H9 (cell line): Measurements from ENCODE around the gene NFKB1. TPM values are rescaled to one million over a fixed set of nuclear protein-coding genes. Genes with fewer than 3 reads are reported as not detected.

Source experiments
- DNase-seq: peaks from one replicate; pipeline ENCODE4 v3.0.0-alpha.2; 2017
- H2AFZ ChIP-seq: one replicate; pipeline ENCODE4 v1.6.1; 2013; ENCODE audit warnings: mild to moderate bottlenecking, low read length, control low read depth, moderate library complexity
- H2AK5ac ChIP-seq: 2 replicates; pipeline ENCODE4 v1.6.1; 2013; ENCODE audit warnings: low read length, control low read depth, mixed read lengths; ENCODE audit not compliant: insufficient read length
- H2BK120ac ChIP-seq: one replicate; pipeline ENCODE4 v1.6.1; 2013; ENCODE audit warnings: low read depth, mild to moderate bottlenecking, low read length, control low read depth, inconsistent platforms; ENCODE audit not compliant: poor library complexity, severe bottlenecking
- H2BK12ac ChIP-seq: 2 replicates; pipeline ENCODE4 v1.6.1; 2013; ENCODE audit warnings: low read length, control low read depth, mixed read lengths, low read depth; ENCODE audit not compliant: insufficient read length
- H2BK15ac ChIP-seq: 2 replicates; pipeline ENCODE4 v1.6.1; 2013; ENCODE audit warnings: low read depth, low read length, control low read depth
- H2BK20ac ChIP-seq: one replicate; pipeline ENCODE4 v1.6.1; 2013; ENCODE audit warnings: low read depth, mild to moderate bottlenecking, low read length, control low read depth, inconsistent platforms; ENCODE audit not compliant: poor library complexity, severe bottlenecking
- H2BK5ac ChIP-seq: 2 replicates; pipeline ENCODE4 v1.6.1; 2013; ENCODE audit warnings: low read length, control low read depth, mixed read lengths; ENCODE audit not compliant: insufficient read length
- H3K14ac ChIP-seq: 2 replicates; pipeline ENCODE4 v1.6.1; 2013; ENCODE audit warnings: low read length, control low read depth; ENCODE audit not compliant: insufficient read depth
- H3K18ac ChIP-seq: 2 replicates; pipeline ENCODE4 v1.6.1; 2013; ENCODE audit warnings: low read depth, mild to moderate bottlenecking, mixed read lengths, low read length, control low read depth; ENCODE audit not compliant: insufficient read length
- H3K23ac ChIP-seq: 2 replicates; pipeline ENCODE4 v1.6.1; 2013; ENCODE audit warnings: low read length, control low read depth, mixed read lengths, low read depth; ENCODE audit not compliant: insufficient read length
- H3K23me2 ChIP-seq: 2 replicates; pipeline ENCODE4 v1.6.1; 2013; ENCODE audit warnings: low read depth, mild to moderate bottlenecking, mixed read lengths, low read length, control low read depth; ENCODE audit not compliant: insufficient read length, poor library complexity, severe bottlenecking
- H3K27ac ChIP-seq: 2 replicates; pipeline ENCODE4 v1.5.1; 2013; ENCODE audit warnings: low read length, control low read depth, mixed read lengths, low read depth; ENCODE audit not compliant: insufficient read length
- H3K27me3 ChIP-seq: 2 replicates; pipeline ENCODE4 v1.6.1; 2013; ENCODE audit warnings: low read length, control low read depth, inconsistent platforms; ENCODE audit not compliant: insufficient read depth
- H3K4ac ChIP-seq: 2 replicates; pipeline ENCODE4 v1.6.1; 2013; ENCODE audit warnings: low read depth, mild to moderate bottlenecking, control low read depth, inconsistent platforms, low read length, moderate library complexity
- H3K4me1 ChIP-seq: 2 replicates; pipeline ENCODE4 v1.6.1; 2013; ENCODE audit warnings: low read length, control low read depth, inconsistent platforms; ENCODE audit not compliant: insufficient read depth
- H3K4me2 ChIP-seq: 2 replicates; pipeline ENCODE4 v1.6.1; 2013; ENCODE audit warnings: low read length, control low read depth, mixed read lengths; ENCODE audit not compliant: insufficient read length, insufficient read depth
- H3K56ac ChIP-seq: 2 replicates; pipeline ENCODE4 v1.6.1; 2013; ENCODE audit warnings: low read depth, mild to moderate bottlenecking, mixed read lengths, low read length, control low read depth; ENCODE audit not compliant: insufficient read length
- H3K79me1 ChIP-seq: 2 replicates; pipeline ENCODE4 v1.6.1; 2013; ENCODE audit warnings: low read depth, mild to moderate bottlenecking, moderate library complexity, low read length, control low read depth, inconsistent platforms; ENCODE audit not compliant: insufficient read depth, poor library complexity, severe bottlenecking
- H3K79me2 ChIP-seq: 2 replicates; pipeline ENCODE4 v1.6.1; 2013; ENCODE audit warnings: low read length, control low read depth, inconsistent platforms; ENCODE audit not compliant: insufficient read depth
- H3K9ac ChIP-seq: 2 replicates; pipeline ENCODE4 v1.6.1; 2013; ENCODE audit warnings: low read length, control low read depth, mixed read lengths; ENCODE audit not compliant: insufficient read length; ENCODE audit errors: extremely low read depth
- H3K9me3 ChIP-seq: one replicate; pipeline ENCODE4 v1.6.1; 2013; ENCODE audit warnings: low read depth, low read length, inconsistent platforms; ENCODE audit not compliant: control insufficient read depth
- H3T11ph ChIP-seq: one replicate; pipeline ENCODE4 v1.6.1; 2013; ENCODE audit warnings: mild to moderate bottlenecking, low read length, control low read depth, inconsistent platforms
- H4K20me1 ChIP-seq: one replicate; pipeline ENCODE4 v1.6.1; 2013; ENCODE audit not compliant: control insufficient read depth, insufficient read length, insufficient read depth
- H4K5ac ChIP-seq: 2 replicates; pipeline ENCODE4 v1.6.1; 2013; ENCODE audit warnings: low read depth, mild to moderate bottlenecking, mixed read lengths, low read length, control low read depth; ENCODE audit not compliant: insufficient read length
- H4K8ac ChIP-seq: replicated peaks from 2 replicates; pipeline ENCODE4 v1.6.1; 2013; ENCODE audit warnings: low read length, control low read depth, mixed read lengths, low read depth; ENCODE audit not compliant: insufficient read length
- H4K91ac ChIP-seq: 2 replicates; pipeline ENCODE4 v1.6.1; 2013; ENCODE audit warnings: low read depth, mild to moderate bottlenecking, moderate library complexity, mixed read lengths, low read length, control low read depth; ENCODE audit not compliant: insufficient read length
- H3K27ac Mint-ChIP-seq, 3 experiments: 2 replicates in 2 of 3; 3 replicates in 1 of 3; pipeline ENCODE4 v1.8.0; 2020 to 2021; ENCODE audit warnings: mixed read lengths in 3 of 3, mild to moderate bottlenecking in 1 of 3, moderate library complexity in 1 of 3
- H3K27me3 Mint-ChIP-seq: 2 replicates; pipeline ENCODE4 v1.8.0; 2021; ENCODE audit warnings: low read depth, mild to moderate bottlenecking, moderate library complexity, mixed read lengths
- H3K36me3 Mint-ChIP-seq, 3 experiments: 2 replicates in 2 of 3; 3 replicates in 1 of 3; pipeline ENCODE4 v1.8.0; 2020 to 2021; ENCODE audit warnings: low read depth in 3 of 3, mixed read lengths in 3 of 3; ENCODE audit not compliant: insufficient read depth in 1 of 3
- H3K4me1 Mint-ChIP-seq, 2 experiments: 2 replicates each; pipeline ENCODE4 v1.8.0; 2020; ENCODE audit warnings: mixed read lengths in 2 of 2
- H3K4me3 Mint-ChIP-seq, 2 experiments: 2 replicates in 1 of 2; 3 replicates in 1 of 2; pipeline ENCODE4 v1.8.0; 2020 to 2021; ENCODE audit warnings: mild to moderate bottlenecking in 2 of 2, mixed read lengths in 2 of 2, moderate library complexity in 1 of 2
- H3K9me3 Mint-ChIP-seq, 2 experiments: 2 replicates in 1 of 2; 3 replicates in 1 of 2; pipeline ENCODE4 v1.8.0; 2020; ENCODE audit warnings: mild to moderate bottlenecking in 2 of 2, mixed read lengths in 2 of 2, moderate library complexity in 1 of 2
- CTCF ChIP-seq: fragments of 200-600 bp; sonication (generic); conservative IDR thresholded peaks from 3 replicates; pipeline ENCODE4 v1.8.0; 2021; ENCODE audit warnings: antibody characterized with exemption, mild to moderate bottlenecking
- WGBS: extraction: QIAGEN DNeasy Blood & Tissue Kit; methylation state at CpG from one replicate; pipeline ENCODE4 v1.1.7; 2013; ENCODE audit warnings: missing lambda C conversion rate, low lambda C conversion rate, mixed read lengths; ENCODE audit not compliant: insufficient read length; ENCODE audit errors: extremely low coverage; 5-methylcytosine and 5-hydroxymethylcytosine counted together
- total RNA-seq: library from RNA; stranded (reverse); gene quantifications from 2 replicates; pipeline ENCODE4 v1.2.1, GENCODE V29; 2021

NFKB1 gene
- total RNA-seq, 1 experiment from 2014 or later, result 5.7 TPM

GRCh38 chr4:102557636-102558035, 56.5 kb downstream of the NFKB1 start:
- Histone ChIP-seq H2BK20ac (no peak overlapping the region), H3K23me2 (no peaks in the 10 kb centered on the region), H3K14ac (no peak overlapping the region), H4K5ac (no peak overlapping the region), H3K4me1 (no peaks in the 10 kb centered on the region), H4K8ac (no peak overlapping the region), H2AK5ac (no peak overlapping the region), H3K56ac (no peak overlapping the region), H3K9me3 (no peaks in the 10 kb centered on the region), H3T11ph (no peak overlapping the region), H3K27ac (no peak overlapping the region), H3K4me2 (no peak overlapping the region), H2AFZ (no peak overlapping the region), H3K9ac (no peak overlapping the region), H2BK120ac (no peak overlapping the region), H2BK12ac (no peak overlapping the region), H3K79me1 (no peaks in the 10 kb centered on the region), H3K18ac (no peak overlapping the region), H2BK15ac (no peak overlapping the region), H4K91ac (no peak overlapping the region), H3K4ac (no peak overlapping the region), H3K23ac (no peak overlapping the region), H3K79me2 (no peaks in the 10 kb centered on the region), H2BK5ac (no peak overlapping the region), H4K20me1 (no peaks in the 10 kb centered on the region), H3K27me3 (no peaks in the 10 kb centered on the region)
- Mint-ChIP-seq H3K36me3 (no peaks in the 10 kb centered on the region), H3K9me3 (no peaks in the 10 kb centered on the region), H3K4me3 (no peak overlapping the region), H3K27me3 (no peaks in the 10 kb centered on the region), H3K4me1 (peaks cover 2 to 3% of the 10 kb centered on the region in 2 experiments; a peak in 1 of 4 replicates), H3K27ac (no peak overlapping the region)
- no CpG with 5 or more reads among the region's 2 CpGs for WGBS
- TF ChIP-seq CTCF, result no peak
- no peak for DNase-seq
